Spinal cord (tissue), 10 donors: Measurements from ENCODE around the gene AKT3. TPM values are rescaled to one million over a fixed set of nuclear protein-coding genes. Genes with fewer than 3 reads are reported as not detected.
A peak's percentile ranks its signal among the peaks of the same experiment; 100 is the strongest.

Experiments
- DNase-seq, 6 donors: peaks; one replicate each; pipeline versions ENCODE4 v3.0.0 to v3.0.0-alpha.2; 2013 to 2015; ENCODE audit warnings: low spot score in 6 of 6, low read depth in 4 of 6
- H3K27ac ChIP-seq: one replicate; pipeline ENCODE4 v1.5.1; 2013; ENCODE audit warnings: low read depth, low read length, control low read depth
- H3K27me3 ChIP-seq: one replicate; pipeline ENCODE4 v1.6.1; 2013; ENCODE audit warnings: low read length; ENCODE audit not compliant: control insufficient read depth, insufficient read depth
- H3K36me3 ChIP-seq: one replicate; pipeline ENCODE4 v1.6.1; 2013; ENCODE audit warnings: low read length; ENCODE audit not compliant: control insufficient read depth, insufficient read depth
- H3K4me1 ChIP-seq: one replicate; pipeline ENCODE4 v1.6.1; 2013; ENCODE audit warnings: low read length; ENCODE audit not compliant: control insufficient read depth, insufficient read depth
- H3K4me3 ChIP-seq: one replicate; pipeline ENCODE4 v1.5.1; 2013; ENCODE audit warnings: low read depth, low read length, control low read depth
- H3K9me3 ChIP-seq: one replicate; pipeline ENCODE4 v1.6.1; 2013; ENCODE audit warnings: low read length; ENCODE audit not compliant: control insufficient read depth, insufficient read depth
- WGBS: methylation state at CpG from one replicate; pipeline ENCODE4 v1.1.5; 2013; ENCODE audit warnings: missing lambda C conversion rate; ENCODE audit not compliant: insufficient coverage; 5-methylcytosine and 5-hydroxymethylcytosine counted together
- polyA plus RNA-seq, 2 donors: library from polyadenylated mRNA; unstranded; fragments of 120-200 nt; gene quantifications; one replicate each; pipeline ENCODE4 v1.2.1, GENCODE V29; 2013; ENCODE audit not compliant: insufficient read length in 2 of 2
- total RNA-seq, 2 donors: library from RNA; depleted of rRNA in 1 of 2; stranded (reverse); fragments of 120-200 nt in 1 of 2; fragments of >200 nt in 1 of 2; gene quantifications; one replicate each; pipeline versions ENCODE4 v1.2.3 to v1.2.4, GENCODE V29; 2013 to 2014
- donor health status: healthy.

AKT3 gene
- total and polyA plus RNA-seq, 4 donors = 53.8 to 127 (median 77.4) TPM

DNA sequence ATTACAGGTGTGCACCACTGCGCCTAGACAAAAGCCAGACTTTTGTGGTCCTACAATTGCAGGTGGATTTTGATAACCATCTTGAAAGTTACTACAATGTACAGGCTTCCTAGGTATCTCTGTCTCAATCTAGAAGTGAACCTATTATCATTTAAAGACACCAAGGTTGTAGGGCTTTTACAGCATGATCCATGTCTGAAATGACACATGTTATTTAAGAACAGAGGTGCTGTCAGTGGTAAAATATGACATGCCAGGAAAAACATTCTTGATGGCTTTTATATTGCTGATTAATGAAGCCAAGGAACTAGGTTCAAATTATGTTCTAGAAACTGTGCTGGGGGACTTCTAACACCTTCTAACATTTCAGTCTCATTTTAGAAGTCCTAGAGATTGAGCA lies 341.1 kb downstream of the AKT3 start:
- WGBS = no CpG with 5 or more reads among the region's 1 CpG
- no peak overlapping the region for H3K27ac ChIP-seq
- H3K36me3 ChIP-seq = peaks cover 19% of the 10 kb centered on the region
- no peak overlapping the region for H3K4me3 ChIP-seq
- DNase-seq = no peak
- H3K27me3 ChIP-seq = no peaks in the 10 kb centered on the region
- H3K4me1 ChIP-seq = peaks cover 14% of the 10 kb centered on the region
- H3K9me3 ChIP-seq = no peaks in the 10 kb centered on the region

DNA sequence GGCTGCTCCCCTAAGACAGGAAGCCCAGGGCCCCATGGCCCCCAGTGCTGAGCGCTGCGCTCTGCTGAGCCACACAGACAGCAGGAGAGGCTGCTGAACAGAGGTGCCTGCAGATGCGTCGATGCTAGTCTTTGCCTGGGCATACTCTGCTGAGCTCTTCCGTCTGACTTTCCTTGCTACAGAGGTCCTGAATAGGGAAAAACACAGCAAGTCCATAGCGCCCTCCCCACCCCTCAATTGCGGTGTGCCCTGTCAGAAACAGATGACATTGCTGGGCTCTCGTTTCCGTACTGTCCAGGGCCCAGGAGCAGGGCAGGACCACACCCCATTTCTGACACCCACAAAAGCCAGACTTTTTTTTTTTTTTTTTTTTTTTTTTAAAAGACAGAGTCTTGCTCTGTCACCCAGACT lies 341.7 kb downstream of the AKT3 start:
- Histone ChIP-seq H3K27me3 (no peaks in the 10 kb centered on the region), H3K36me3 (peaks cover 19% of the 10 kb centered on the region), H3K4me1 (peaks cover 14% of the 10 kb centered on the region), H3K27ac (no peak overlapping the region), H3K9me3 (no peaks in the 10 kb centered on the region), H3K4me3 (no peak overlapping the region)
- WGBS = 61% methylated on average over 8 of the region's 9 CpGs
- no peak for DNase-seq

DNA sequence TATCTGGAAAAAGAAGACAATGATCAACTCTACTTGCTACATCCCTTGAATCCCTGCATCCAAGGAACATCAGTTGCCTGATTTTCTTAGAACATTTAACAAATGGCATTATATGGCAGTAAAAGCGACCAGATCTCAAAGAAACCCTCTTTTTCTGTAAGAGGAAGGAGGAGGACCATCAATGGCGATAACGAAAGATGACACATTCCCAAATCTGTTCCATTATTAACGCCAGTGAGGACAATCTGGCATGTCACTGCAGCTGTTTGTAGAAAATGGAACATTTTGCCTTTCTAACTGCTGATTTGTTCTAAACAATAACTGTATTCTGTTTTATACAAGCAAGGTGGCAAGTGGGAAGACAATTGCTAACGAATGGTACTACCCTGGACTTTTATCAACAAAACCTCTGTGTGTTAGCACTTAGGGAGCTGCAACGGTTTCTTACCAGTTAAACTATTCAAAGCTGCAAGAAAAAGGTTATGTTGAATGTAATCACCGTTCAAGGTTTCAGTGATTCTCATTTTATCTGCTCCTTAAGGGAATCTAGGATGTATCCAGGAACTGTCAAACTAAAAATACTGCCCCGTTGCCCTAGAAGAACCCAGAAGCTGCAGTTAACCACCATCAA lies 342.3 kb downstream of the AKT3 start:
- no peak overlapping the region for H3K27ac ChIP-seq
- WGBS = 36% methylated on average over 1 of the region's 8 CpGs
- H3K4me3 ChIP-seq = no peak overlapping the region
- H3K36me3 ChIP-seq = peaks cover 19% of the 10 kb centered on the region
- peaks cover 14% of the 10 kb centered on the region for H3K4me1 ChIP-seq
- DNase-seq = peak in 1 of 6 donors; percentile 38
- no peaks in the 10 kb centered on the region for H3K27me3 ChIP-seq
- no peaks in the 10 kb centered on the region for H3K9me3 ChIP-seq

DNA sequence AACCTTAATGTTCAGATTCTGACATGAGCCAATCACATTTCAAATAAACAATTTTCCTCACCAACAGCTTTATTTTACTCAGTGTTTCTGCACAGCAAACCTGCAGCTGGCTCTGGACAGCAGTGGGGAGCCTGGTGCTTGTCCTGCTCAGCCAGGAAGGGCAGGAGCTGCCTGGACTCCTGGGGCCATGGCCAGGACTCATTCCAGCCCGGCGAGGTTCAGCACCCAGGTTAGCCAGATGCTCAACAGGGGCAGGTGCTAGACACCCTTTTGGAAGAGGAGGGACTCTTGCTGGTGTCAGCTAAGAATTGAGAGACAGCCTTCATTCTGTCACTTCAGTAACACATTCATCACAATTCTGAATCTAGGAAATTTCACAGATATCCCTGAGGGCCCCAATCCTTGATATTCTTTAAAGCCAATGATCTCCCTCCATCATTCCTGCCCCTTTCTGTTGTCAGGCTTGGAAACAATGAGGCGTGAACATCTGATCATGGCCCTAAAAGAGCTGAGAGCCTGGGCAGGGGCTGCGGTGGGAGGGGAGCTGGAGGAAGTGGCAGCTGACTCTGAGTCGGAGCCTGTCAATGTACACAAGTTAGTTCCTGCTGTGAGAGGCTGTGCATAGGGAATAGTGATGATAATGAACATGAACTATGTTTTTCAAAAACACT lies 342.9 kb downstream of the AKT3 start:
- no peak overlapping the region for H3K27ac ChIP-seq
- WGBS = 65% methylated on average over 4 of the region's 5 CpGs
- no peaks in the 10 kb centered on the region for H3K27me3 ChIP-seq
- H3K9me3 ChIP-seq = no peaks in the 10 kb centered on the region
- H3K4me1 ChIP-seq = peaks cover 14% of the 10 kb centered on the region
- peaks cover 19% of the 10 kb centered on the region for H3K36me3 ChIP-seq
- H3K4me3 ChIP-seq = no peak overlapping the region
- peak in 1 of 6 donors; percentile 47 for DNase-seq

DNA sequence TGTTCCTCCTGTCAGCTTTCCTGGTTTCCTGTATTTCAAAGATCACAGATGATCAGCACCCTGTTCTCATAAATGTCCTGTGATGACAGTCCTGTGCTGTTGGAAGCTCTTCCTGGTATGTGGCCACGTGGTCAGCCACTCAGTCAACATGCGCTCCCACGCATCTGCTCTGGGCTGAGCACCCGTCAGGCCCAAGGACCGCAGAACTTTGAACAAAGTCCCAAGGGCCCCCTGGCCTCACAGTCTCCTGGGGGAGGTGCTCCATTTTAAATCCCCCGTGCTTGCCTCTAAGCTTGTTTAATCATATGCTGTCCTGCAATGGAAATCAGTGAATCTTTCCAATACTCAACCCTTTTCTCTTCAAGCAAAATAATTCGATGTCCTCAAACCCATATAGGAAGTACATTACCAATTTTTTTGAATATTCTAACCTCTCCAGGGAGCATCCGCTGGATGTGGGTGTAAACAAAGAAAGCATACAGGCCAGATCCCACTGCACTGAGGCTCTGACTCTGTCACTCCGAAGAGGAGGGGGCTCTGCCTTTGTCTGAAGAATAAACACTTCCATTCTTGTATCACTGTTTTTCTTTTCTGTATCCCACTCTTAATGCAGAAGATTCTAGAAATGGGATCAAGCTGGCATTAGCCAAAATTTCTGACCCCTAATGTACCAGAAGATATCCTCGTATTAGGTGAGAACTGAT lies 343.9 kb downstream of the AKT3 start:
- no peak overlapping the region for H3K4me3 ChIP-seq

DNA sequence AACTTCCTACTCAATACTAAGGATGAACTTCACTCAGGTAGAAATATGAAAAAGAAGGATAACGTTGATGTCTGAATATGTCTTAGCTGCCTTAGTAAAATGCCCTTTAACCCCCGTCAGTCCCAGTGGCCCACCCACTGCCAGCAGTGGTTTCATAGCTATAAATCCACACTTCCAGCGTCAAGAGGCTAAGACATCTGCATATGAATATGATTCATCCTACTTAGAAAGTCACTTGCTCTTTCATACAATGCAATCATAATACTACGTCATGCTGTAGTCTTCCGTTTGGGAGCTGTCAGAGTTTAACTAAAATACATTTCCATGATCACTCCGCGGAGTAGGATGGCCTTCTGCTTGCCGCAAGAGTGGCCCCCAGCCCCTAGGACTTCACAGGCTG lies 346.9 kb downstream of the AKT3 start:
- peaks cover 9% of the 10 kb centered on the region for H3K36me3 ChIP-seq
- no peak overlapping the region for H3K27ac ChIP-seq
- H3K27me3 ChIP-seq = no peaks in the 10 kb centered on the region
- H3K9me3 ChIP-seq = no peaks in the 10 kb centered on the region
- WGBS = 80% methylated on average over 7 of the region's 8 CpGs
- no peak for DNase-seq
- no peak overlapping the region for H3K4me3 ChIP-seq
- peaks cover 8% of the 10 kb centered on the region for H3K4me1 ChIP-seq

More for the DNA sequence above, 343.9 kb downstream of the AKT3 start:
- Histone ChIP-seq H3K27me3 (no peaks in the 10 kb centered on the region), H3K9me3 (no peaks in the 10 kb centered on the region), H3K4me1 (peaks cover 14% of the 10 kb centered on the region), H3K27ac (no peak overlapping the region), H3K36me3 (peaks cover 17% of the 10 kb centered on the region)
- WGBS = 81% methylated on average over 6 of the region's 10 CpGs
- DNase-seq = no peak

DNA sequence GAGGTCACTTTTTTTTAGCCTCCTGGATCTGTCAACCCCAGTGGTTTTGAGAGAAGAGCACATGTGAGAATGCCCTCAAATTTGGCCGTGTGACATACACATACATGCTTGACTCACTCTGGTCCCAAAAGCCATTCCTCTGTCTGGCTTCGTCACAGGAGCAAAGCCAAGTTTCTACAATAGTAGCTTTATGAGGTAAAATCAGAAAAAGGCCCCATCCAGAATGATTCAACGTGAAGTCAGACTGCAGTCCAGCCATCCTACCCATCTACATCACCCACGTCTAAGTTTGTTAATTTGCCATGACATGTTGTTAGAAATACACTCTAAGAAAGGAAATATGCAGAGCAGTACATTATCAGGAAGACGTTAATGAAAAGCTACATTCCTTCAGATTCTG lies 349.0 kb downstream of the AKT3 start:
- Histone ChIP-seq H3K4me3 (no peak overlapping the region), H3K9me3 (no peaks in the 10 kb centered on the region), H3K27ac (no peak overlapping the region), H3K36me3 (peaks cover 14% of the 10 kb centered on the region), H3K4me1 (peaks cover 10% of the 10 kb centered on the region), H3K27me3 (no peaks in the 10 kb centered on the region)
- DNase-seq = no peak
- 33% methylated on average over 1 of the region's 5 CpGs for WGBS

DNA sequence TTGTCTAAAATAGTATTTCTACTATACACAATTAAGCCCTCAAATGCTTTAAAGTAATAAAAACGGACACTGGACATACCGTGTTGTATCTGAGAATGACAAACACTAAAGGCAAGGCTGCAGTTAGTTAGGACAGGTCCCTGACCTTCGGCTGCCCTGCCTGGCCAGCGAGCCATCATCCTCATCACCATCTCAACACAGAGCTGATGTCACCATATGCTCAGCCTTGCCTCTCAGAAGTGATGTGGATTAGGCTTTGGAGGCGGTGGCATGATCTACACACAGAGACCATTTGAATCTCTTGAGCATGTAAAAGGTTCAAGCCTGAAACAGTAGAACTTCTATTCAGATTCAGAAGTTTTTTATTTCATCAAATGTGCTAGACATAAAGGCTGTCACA lies 349.5 kb downstream of the AKT3 start:
- no peak overlapping the region for H3K27ac ChIP-seq
- DNase-seq = no peak
- H3K4me1 ChIP-seq = peaks cover 15% of the 10 kb centered on the region
- WGBS = 86% methylated on average over 2 of the region's 5 CpGs
- no peaks in the 10 kb centered on the region for H3K9me3 ChIP-seq
- no peaks in the 10 kb centered on the region for H3K27me3 ChIP-seq
- H3K4me3 ChIP-seq = no peak overlapping the region
- peaks cover 16% of the 10 kb centered on the region for H3K36me3 ChIP-seq

DNA sequence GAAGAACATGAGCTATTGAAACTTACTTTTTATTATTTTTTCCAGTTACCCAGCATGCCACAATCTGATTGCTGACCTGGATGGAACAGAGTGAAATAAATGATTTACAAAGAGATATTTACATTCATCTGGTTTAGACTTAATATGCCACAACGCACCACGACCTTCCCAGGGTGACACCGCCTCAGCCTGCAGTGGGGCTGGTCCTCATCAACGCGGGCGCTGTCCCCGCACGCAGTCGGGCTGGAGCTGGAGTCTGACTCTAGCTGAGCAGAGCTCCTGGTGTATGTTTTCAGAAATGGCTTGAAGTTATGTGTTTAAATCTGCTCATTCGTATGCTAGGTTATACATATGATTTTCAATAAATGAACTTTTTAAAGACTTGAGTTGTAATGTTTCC lies 350.3 kb downstream of the AKT3 start:
- peaks cover 21% of the 10 kb centered on the region for H3K4me1 ChIP-seq
- peaks cover 20% of the 10 kb centered on the region for H3K36me3 ChIP-seq
- H3K27me3 ChIP-seq = no peaks in the 10 kb centered on the region
- no peak overlapping the region for H3K27ac ChIP-seq
- whole genome bisulfite sequencing = 94% methylated on average over 6 of the region's 10 CpGs
- H3K4me3 ChIP-seq = no peak overlapping the region
- H3K9me3 ChIP-seq = no peaks in the 10 kb centered on the region
- no peak for DNase-seq
